Cardiac fibroblast (primary cell): ENCODE data around the gene KY.

Experiments
- DNase-seq, 2 donors: peaks; one replicate each; pipeline versions ENCODE4 v3.0.0 to v3.0.0-alpha.2; 2010; ENCODE audit warnings: low read depth in 2 of 2
- H3K4me3 ChIP-seq, 2 donors: replicated peaks in 1 of 2; 1 replicate in 1 of 2; 2 replicates in 1 of 2; pipeline ENCODE4 v1.5.1; 2011; ENCODE audit warnings: low read depth in 2 of 2, low read length in 2 of 2, mild to moderate bottlenecking in 2 of 2, moderate library complexity in 1 of 2
- TF ChIP-seq, protein P1 (sequence below): IDR thresholded peaks from one replicate; pipeline ENCODE4 v1.5.1; 2011; ENCODE audit warnings: low read depth, mild to moderate bottlenecking, low read length, inconsistent platforms

KY gene

DNA sequence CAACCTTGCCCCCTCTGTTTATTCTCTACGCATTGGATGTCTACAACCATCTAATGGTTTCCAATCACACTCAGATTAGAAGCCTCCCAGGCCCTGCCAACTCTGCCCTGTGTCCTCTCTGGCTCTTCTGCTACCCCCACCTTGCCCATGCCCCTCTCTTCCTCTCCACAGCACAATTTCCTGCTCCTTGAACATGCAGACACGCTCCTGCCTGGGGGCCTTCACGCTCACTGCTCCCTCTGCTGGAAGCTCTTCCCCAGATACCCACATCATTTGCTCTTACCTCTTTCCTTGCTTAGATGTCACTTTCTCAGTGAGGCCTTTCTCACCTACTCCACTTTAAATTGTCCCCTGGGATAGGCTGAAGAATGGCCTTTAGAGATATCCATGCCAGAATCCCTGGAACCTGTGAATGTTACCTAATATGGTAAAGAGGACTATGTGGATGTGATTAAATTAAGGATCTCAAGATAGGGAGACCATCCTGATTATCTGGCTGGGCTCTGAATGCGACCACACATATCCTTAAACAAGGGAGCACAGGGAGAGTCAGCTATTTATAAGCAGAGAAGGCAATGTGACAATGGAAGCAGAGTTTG lies 9.9 kb downstream of the KY start:
- no peak overlapping the region for H3K4me3 ChIP-seq
- peak; percentile 59 to 68 for DNase-seq
- TF ChIP-seq, protein P1, sequence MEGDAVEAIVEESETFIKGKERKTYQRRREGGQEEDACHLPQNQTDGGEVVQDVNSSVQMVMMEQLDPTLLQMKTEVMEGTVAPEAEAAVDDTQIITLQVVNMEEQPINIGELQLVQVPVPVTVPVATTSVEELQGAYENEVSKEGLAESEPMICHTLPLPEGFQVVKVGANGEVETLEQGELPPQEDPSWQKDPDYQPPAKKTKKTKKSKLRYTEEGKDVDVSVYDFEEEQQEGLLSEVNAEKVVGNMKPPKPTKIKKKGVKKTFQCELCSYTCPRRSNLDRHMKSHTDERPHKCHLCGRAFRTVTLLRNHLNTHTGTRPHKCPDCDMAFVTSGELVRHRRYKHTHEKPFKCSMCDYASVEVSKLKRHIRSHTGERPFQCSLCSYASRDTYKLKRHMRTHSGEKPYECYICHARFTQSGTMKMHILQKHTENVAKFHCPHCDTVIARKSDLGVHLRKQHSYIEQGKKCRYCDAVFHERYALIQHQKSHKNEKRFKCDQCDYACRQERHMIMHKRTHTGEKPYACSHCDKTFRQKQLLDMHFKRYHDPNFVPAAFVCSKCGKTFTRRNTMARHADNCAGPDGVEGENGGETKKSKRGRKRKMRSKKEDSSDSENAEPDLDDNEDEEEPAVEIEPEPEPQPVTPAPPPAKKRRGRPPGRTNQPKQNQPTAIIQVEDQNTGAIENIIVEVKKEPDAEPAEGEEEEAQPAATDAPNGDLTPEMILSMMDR, result peak; percentile 69

DNA sequence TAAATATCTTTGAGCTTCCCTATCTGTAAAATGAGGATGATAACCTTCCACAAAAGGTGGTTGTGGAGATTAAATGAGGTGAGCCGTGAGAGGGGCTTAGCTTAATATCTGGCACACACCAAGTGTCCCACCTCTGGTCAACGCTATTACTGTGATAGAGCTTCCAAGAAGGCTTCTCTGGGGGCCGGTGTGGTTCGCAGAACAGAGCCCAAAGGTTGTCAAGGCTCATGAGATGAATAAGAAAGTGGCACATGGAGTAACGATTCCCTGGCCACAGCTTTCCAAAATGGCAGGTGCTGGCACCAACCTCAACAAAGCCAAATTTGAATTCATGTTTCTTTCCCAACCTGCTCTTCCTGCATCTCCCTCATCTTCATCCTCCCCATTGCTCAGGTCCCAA lies 10.4 kb downstream of the KY start:
- TF ChIP-seq, protein P1, result no peak
- H3K4me3 ChIP-seq, result no peak overlapping the region
- no peak for DNase-seq

DNA sequence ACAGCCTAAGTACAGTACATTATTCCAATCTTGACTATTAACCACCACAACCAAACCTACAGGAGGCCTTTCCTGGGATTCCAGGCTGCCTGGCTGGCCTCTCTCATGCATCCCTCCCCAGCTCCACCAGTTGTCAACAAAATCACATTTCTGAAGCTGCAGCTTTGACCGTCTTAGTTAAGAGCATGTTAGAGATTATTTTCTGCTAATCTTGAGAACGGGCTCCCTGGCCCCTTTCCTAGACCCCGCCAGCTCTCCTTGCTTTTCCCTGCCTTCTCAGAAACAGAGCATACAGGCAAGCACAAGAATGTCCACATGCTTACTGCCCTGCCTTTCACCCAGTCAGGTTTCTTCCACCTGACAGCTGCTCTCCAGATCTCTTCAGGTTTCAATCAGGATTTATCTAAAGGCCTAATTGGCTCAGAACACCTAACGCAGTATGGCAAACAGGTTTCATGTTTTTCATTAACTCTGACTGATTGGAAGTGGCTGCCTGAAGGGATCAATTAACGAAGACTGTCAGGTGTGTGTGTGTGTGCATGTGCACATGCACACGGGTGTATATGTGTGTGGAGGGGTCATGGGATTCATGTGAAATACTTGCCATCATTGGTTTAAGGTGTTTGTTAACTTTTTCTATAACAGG lies 12.3 kb downstream of the KY start:
- no peak overlapping the region for H3K4me3 ChIP-seq
- no peak for DNase-seq
- TF ChIP-seq, protein P1, result no peak

DNA sequence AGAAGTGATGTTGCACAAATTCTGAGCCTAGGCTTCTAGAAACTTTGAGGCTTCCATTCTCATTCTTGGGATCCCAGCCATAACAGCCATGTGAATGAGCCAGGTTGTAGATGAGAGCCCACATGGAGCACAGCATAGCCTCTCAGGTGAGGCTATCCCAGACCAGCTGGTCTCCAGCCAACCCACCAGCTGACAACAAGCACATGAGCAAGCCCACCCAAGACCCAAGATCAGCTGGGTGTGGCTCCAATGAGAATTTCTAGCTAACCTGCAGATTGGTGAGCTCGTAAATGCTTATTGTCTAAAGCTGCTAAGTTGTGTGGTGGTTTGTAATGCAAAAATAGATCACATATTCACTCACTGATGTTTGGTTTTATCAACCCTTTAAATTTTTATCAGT lies 14.4 kb downstream of the KY start:
- DNase-seq, result no peak
- H3K4me3 ChIP-seq, result no peak overlapping the region
- TF ChIP-seq, protein P1, result no peak

DNA sequence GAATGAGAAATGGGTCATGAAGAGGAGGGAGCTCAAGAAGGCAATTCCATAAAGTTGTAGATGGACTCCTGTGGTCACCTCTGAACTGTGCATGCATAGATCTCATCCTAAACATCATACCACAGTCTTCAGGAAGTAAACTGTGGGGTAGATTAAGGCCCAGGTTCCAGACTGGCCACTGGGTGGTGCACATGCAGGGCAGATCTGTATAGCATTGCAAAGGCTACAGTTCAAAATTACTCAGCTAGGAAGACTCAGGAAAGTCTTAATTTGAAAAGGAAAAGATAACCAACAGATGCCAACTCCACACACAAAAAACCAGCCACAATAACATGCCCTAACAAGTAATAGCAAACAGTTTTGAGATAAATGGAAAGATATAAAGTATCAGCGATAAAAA lies 20.3 kb downstream of the KY start:
- DNase-seq, result peak; percentile 18 to 65
- TF ChIP-seq, protein P1, result peak; percentile 78
- H3K4me3 ChIP-seq, result no peak overlapping the region

DNA sequence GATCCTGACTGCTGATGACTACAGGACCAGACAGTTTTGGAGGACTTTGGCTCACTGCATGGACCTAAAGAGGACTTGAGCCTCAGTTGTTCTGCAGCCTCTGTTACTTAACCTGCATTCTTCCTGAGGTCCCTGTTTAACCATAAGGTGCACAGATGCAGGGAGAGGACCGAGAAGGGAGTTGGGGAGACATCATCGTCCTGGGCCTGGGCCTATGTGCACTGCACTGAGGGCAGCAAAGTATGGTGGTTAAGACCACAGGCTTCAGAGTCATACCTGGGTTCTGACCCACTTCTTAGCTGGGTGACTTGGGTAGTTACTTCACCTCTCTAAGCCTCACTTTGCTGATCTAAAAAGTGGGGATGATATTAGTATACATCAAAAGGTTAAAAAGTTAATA lies 21.9 kb downstream of the KY start:
- H3K4me3 ChIP-seq, result no peak overlapping the region
- TF ChIP-seq, protein P1, result no peak

More for the DNA sequence above, 21.9 kb downstream of the KY start:
- no peak for DNase-seq
